Neural progenitor cell (in vitro differentiated cells): ENCODE data around the gene CASP3.

Source experiments
- EZH2phosphoT487 ChIP-seq: fragments of 200-600 bp; sonication (generic); IDR thresholded peaks from 2 replicates; pipeline ENCODE4 v1.6.1; 2017; ENCODE audit warnings: antibody characterized with exemption
- TF ChIP-seq, protein P1 (sequence below): fragments of 200-600 bp; sonication (generic); IDR thresholded peaks from 2 replicates; pipeline ENCODE4 v1.5.1; 2017; ENCODE audit warnings: antibody characterized with exemption, mild to moderate bottlenecking

DNA sequence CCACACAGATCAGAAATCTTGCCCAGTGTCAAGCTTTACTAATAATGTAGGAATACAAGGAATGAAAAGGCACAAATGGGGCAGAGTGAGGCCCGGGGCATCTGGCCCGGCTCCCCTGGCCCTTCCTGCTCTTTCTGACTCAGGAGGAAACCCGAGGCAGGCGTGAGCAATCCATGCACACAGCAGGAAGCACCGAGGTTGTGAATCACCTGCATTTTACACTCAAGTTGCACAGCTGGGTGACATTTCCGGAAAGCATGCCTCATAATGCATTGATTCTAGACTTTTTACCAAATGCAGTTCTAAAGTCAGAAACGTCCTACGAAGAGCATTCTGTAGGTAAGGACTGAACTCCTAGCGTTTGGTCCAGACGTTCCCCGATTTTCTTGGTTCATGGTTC is 39.2 kb upstream of the CASP3 start:
- TF ChIP-seq, protein P1, sequence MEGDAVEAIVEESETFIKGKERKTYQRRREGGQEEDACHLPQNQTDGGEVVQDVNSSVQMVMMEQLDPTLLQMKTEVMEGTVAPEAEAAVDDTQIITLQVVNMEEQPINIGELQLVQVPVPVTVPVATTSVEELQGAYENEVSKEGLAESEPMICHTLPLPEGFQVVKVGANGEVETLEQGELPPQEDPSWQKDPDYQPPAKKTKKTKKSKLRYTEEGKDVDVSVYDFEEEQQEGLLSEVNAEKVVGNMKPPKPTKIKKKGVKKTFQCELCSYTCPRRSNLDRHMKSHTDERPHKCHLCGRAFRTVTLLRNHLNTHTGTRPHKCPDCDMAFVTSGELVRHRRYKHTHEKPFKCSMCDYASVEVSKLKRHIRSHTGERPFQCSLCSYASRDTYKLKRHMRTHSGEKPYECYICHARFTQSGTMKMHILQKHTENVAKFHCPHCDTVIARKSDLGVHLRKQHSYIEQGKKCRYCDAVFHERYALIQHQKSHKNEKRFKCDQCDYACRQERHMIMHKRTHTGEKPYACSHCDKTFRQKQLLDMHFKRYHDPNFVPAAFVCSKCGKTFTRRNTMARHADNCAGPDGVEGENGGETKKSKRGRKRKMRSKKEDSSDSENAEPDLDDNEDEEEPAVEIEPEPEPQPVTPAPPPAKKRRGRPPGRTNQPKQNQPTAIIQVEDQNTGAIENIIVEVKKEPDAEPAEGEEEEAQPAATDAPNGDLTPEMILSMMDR = no peak
- TF ChIP-seq EZH2phosphoT487 = no peak
